Ishikawa (cell line): ENCODE measurements around the gene GNG4.

ENCODE experiments used
- TAF1 ChIP-seq: IDR thresholded peaks from 2 replicates; pipeline ENCODE4 v1.6.1; 2012; ENCODE audit warnings: low read depth, mild to moderate bottlenecking
- TCF12 ChIP-seq: IDR thresholded peaks from 2 replicates; pipeline ENCODE4 v1.6.1; 2012; ENCODE audit warnings: low read depth
- YY1 ChIP-seq: IDR thresholded peaks from 2 replicates; pipeline ENCODE4 v1.6.1; 2012; ENCODE audit warnings: low read depth
- TF ChIP-seq, protein P1 (sequence below): IDR thresholded peaks from 2 replicates; pipeline ENCODE4 v1.6.1; 2012
- TF ChIP-seq, protein P2 (sequence below): IDR thresholded peaks from 2 replicates; pipeline ENCODE4 v1.6.1; 2012
- TF ChIP-seq, protein P3 (sequence below): IDR thresholded peaks from 2 replicates; pipeline ENCODE4 v1.6.1; 2012; ENCODE audit warnings: low read depth, mild to moderate bottlenecking

DNA sequence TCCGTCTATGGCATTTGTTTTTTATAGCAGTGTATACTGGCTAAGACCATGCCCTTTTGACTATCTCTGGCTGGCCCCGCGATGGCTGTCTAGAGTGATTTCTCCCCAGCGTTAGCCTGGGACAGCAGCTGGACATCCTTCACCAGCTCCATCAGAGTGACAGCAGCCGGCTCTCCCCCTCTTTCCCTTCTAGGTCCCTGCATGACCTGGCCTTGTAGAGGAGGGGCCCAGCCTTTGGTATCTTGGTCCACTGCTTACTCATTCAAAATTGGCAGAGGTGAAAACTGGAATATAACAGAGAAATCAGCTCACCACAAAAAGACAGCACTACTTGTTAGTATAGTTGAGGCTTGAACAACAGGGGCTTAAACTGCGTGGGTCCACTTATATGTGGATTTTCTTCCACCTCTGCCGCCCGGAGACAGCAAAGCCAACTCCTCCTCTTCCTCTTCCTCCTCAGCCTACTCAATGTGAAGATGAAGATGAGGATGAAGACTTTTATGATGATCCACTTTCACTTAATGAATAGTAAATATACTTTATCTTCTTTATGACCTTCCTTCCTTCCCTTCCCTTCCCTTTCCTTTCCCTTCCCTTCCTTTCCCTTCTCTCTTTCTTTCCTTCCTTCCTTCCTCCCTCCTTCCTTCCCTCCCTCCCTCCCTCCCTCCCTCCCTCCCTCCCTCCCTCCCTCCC lies 116.0 kb downstream of the GNG4 start:
- TF ChIP-seq, protein P1, sequence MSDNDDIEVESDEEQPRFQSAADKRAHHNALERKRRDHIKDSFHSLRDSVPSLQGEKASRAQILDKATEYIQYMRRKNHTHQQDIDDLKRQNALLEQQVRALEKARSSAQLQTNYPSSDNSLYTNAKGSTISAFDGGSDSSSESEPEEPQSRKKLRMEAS, result no peak
- no peak for TF ChIP-seq TAF1
- TF ChIP-seq, protein P2, sequence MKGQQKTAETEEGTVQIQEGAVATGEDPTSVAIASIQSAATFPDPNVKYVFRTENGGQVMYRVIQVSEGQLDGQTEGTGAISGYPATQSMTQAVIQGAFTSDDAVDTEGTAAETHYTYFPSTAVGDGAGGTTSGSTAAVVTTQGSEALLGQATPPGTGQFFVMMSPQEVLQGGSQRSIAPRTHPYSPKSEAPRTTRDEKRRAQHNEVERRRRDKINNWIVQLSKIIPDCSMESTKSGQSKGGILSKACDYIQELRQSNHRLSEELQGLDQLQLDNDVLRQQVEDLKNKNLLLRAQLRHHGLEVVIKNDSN, result no peak
- TF ChIP-seq, protein P3, sequence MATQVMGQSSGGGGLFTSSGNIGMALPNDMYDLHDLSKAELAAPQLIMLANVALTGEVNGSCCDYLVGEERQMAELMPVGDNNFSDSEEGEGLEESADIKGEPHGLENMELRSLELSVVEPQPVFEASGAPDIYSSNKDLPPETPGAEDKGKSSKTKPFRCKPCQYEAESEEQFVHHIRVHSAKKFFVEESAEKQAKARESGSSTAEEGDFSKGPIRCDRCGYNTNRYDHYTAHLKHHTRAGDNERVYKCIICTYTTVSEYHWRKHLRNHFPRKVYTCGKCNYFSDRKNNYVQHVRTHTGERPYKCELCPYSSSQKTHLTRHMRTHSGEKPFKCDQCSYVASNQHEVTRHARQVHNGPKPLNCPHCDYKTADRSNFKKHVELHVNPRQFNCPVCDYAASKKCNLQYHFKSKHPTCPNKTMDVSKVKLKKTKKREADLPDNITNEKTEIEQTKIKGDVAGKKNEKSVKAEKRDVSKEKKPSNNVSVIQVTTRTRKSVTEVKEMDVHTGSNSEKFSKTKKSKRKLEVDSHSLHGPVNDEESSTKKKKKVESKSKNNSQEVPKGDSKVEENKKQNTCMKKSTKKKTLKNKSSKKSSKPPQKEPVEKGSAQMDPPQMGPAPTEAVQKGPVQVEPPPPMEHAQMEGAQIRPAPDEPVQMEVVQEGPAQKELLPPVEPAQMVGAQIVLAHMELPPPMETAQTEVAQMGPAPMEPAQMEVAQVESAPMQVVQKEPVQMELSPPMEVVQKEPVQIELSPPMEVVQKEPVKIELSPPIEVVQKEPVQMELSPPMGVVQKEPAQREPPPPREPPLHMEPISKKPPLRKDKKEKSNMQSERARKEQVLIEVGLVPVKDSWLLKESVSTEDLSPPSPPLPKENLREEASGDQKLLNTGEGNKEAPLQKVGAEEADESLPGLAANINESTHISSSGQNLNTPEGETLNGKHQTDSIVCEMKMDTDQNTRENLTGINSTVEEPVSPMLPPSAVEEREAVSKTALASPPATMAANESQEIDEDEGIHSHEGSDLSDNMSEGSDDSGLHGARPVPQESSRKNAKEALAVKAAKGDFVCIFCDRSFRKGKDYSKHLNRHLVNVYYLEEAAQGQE, result no peak
- no peak for TF ChIP-seq TCF12
- no peak for TF ChIP-seq YY1
